ENCODE data around the gene DACH1. TPM values are rescaled to one million over a fixed set of nuclear protein-coding genes. Genes with fewer than 3 reads are reported as not detected.

The DACH1 gene
- total and polyA plus RNA-seq, 2 donors (not counting 3 experiments of a cell fraction or from before 2014, with no cell fraction given), result 8.6 to 28.3 TPM

DNA sequence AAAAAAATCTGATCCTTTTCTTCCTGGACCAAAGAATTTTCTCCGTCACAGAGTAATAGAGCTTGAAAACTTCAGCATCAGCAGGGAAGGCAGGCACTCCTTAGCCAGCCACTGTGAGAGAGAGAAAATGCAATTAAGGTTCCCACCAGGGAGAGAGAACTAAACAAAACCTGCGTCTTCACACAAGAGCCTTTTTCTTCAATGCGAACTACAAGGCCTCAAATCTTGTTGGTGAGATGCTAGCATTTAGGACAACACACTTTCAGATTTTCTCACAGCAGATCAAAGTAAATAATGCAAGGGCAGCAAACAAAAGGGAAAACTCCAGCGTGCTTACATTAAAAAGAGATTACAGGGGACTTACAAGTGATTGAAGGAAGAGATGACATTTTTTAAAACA, 80.1 kb downstream of the DACH1 start:
- CTCF ChIA-PET, result no interaction called here

More for the DNA sequence above, 80.1 kb downstream of the DACH1 start:
- H3K4me1 ChIP-seq (ENCODE audit: control insufficient read depth, extremely low read depth, insufficient read depth, low read length), result peaks cover 17% of the 10 kb centered on the region
- POLR2A ChIA-PET, result no interaction called here
- H3K27ac ChIP-seq (ENCODE audit: insufficient read depth, low read depth, low read length), result no peak overlapping the region
- peaks cover 2% of the 10 kb centered on the region for H3K9me1 ChIP-seq (replicated peaks; ENCODE audit: control insufficient read depth, extremely low read depth, insufficient read depth, low read length)
- no peak overlapping the region for H3K4me3 ChIP-seq (replicated peaks in 1 of 3; ENCODE audit: insufficient read depth in 1 of 3, low read depth in 1 of 3, low read length in 3 of 3)
- no peaks in the 10 kb centered on the region for H3K36me3 ChIP-seq (ENCODE audit: control insufficient read depth in 2 of 2, extremely low read depth in 1 of 2, insufficient read depth in 2 of 2, low read length in 2 of 2)
- no TSS peak for BruUV-seq (replicated peaks)
- intact Hi-C loops (cut with micrococcal nuclease) (no loop called here), dilution Hi-C loops (cut with MboI; ENCODE audit: extremely low pct_ligation_motif_present, low sequenced_read_pairs) (no loop called here)
- no peak for DNase-seq (ENCODE audit: low read depth, low spot score)
- H2AFZ ChIP-seq (ENCODE audit: low read depth, low read length), result no peak overlapping the region
- H3K27me3 ChIP-seq (ENCODE audit: control insufficient read depth in 2 of 2, insufficient read depth in 2 of 2, low read length in 2 of 2), result no peaks in the 10 kb centered on the region
- no peaks in the 10 kb centered on the region for H3K9me3 ChIP-seq (replicated peaks; ENCODE audit: control insufficient read depth, insufficient read depth, low read length)
- TF ChIP-seq, protein P1, sequence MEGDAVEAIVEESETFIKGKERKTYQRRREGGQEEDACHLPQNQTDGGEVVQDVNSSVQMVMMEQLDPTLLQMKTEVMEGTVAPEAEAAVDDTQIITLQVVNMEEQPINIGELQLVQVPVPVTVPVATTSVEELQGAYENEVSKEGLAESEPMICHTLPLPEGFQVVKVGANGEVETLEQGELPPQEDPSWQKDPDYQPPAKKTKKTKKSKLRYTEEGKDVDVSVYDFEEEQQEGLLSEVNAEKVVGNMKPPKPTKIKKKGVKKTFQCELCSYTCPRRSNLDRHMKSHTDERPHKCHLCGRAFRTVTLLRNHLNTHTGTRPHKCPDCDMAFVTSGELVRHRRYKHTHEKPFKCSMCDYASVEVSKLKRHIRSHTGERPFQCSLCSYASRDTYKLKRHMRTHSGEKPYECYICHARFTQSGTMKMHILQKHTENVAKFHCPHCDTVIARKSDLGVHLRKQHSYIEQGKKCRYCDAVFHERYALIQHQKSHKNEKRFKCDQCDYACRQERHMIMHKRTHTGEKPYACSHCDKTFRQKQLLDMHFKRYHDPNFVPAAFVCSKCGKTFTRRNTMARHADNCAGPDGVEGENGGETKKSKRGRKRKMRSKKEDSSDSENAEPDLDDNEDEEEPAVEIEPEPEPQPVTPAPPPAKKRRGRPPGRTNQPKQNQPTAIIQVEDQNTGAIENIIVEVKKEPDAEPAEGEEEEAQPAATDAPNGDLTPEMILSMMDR (IDR thresholded peaks at IDR 0.05; ENCODE audit: extremely low read depth in 1 of 2, insufficient read depth in 1 of 2, low read depth in 1 of 2, low read length in 2 of 2), result no peak
- TF ChIP-seq MYC (IDR thresholded peaks at IDR 0.05; ENCODE audit: low read depth, low read length) (no peak), JUN (IDR thresholded peaks at IDR 0.05; ENCODE audit: borderline replicate concordance, insufficient read depth, insufficient read length, low read depth) (no peak), GATA2 (IDR thresholded peaks at IDR 0.05; ENCODE audit: insufficient read depth, insufficient read length, low read depth, low read length) (no peak), FOS (IDR thresholded peaks at IDR 0.05; ENCODE audit: borderline replicate concordance, insufficient read depth, low read length) (no peak), EZH2 (IDR thresholded peaks at IDR 0.05; ENCODE audit: borderline replicate concordance, low read depth, low read length, severe bottlenecking) (no peak), POLR2A (IDR thresholded peaks at IDR 0.05; ENCODE audit: low read depth, low read length) (no peak), POLR2AphosphoS5 (IDR thresholded peaks at IDR 0.05; ENCODE audit: insufficient read depth, low read depth, low read length) (no peak)
- TF ChIP-seq, protein P2, sequence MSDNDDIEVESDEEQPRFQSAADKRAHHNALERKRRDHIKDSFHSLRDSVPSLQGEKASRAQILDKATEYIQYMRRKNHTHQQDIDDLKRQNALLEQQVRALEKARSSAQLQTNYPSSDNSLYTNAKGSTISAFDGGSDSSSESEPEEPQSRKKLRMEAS (IDR thresholded peaks at IDR 0.05; ENCODE audit: insufficient read depth, insufficient read length), result no peak
- no peak overlapping the region for H3K9ac ChIP-seq (replicated peaks; ENCODE audit: extremely low read depth, insufficient read depth, low read length)
- H3K4me2 ChIP-seq (ENCODE audit: insufficient read depth, low read length), result no peak overlapping the region
- FAIRE-seq, result no peak
- H3K79me2 ChIP-seq (ENCODE audit: control insufficient read depth, insufficient read depth, low read length), result no peaks in the 10 kb centered on the region
- H4K20me1 ChIP-seq (replicated peaks; ENCODE audit: control insufficient read depth, extremely low read depth, insufficient read depth, low read length), result no peaks in the 10 kb centered on the region

Measured in endothelial cell of umbilical vein (primary cell).